H1 (cell line): ENCODE data around the gene TBC1D24. TPM values are rescaled to one million over a fixed set of nuclear protein-coding genes. Genes with fewer than 3 reads are reported as not detected.

ENCODE experiments used
- CTCF ChIA-PET: fragments of 300-600 bp; sonication (Branson Sonifier 250); formaldehyde crosslinking; loops from one replicate; lab custom pipeline; 2021; ENCODE audit not compliant: partially characterized antibody; lab: Charles Lee
- POLR2A ChIA-PET: fragments of 300-600 bp; sonication (Branson Sonifier 250); formaldehyde crosslinking; loops from one replicate; lab custom pipeline; 2021; ENCODE audit warnings: inconsistent platforms; ENCODE audit not compliant: partially characterized antibody; lab: Charles Lee
- DNase-seq, 2 experiments: peaks; one replicate each; pipeline versions ENCODE4 v3.0.0 to v3.0.0-alpha.2; 2010 to 2022; ENCODE audit warnings: low spot score in 2 of 2, low read depth in 1 of 2, mixed read lengths in 1 of 2
- FAIRE-seq: peaks from 2 replicates; lab custom pipeline; 2011; peaks lifted over from hg19 to GRCh38; lab: Jason Lieb, UNC
- H2AFZ ChIP-seq: 2 replicates; pipeline ENCODE4 v1.8.1; 2012; ENCODE audit warnings: low read length, inconsistent platforms
- H2AK5ac ChIP-seq: 2 replicates; pipeline ENCODE4 v1.6.1; 2013; ENCODE audit warnings: low read depth, low read length
- H2BK120ac ChIP-seq: replicated peaks from 2 replicates; pipeline ENCODE3; 2013; ENCODE audit warnings: low read depth, low read length, inconsistent platforms
- H2BK12ac ChIP-seq: 2 replicates; pipeline ENCODE4 v1.6.1; 2013; ENCODE audit warnings: low read depth, low read length
- H2BK15ac ChIP-seq: 2 replicates; pipeline ENCODE4 v1.6.1; 2013; ENCODE audit warnings: low read length
- H2BK20ac ChIP-seq: 2 replicates; pipeline ENCODE4 v1.6.1; 2013; ENCODE audit warnings: low read length
- H2BK5ac ChIP-seq: 2 replicates; pipeline ENCODE4 v1.6.1; 2013; ENCODE audit warnings: low read depth, low read length
- H3K14ac ChIP-seq: 2 replicates; pipeline ENCODE4 v1.6.1; 2013; ENCODE audit warnings: inconsistent platforms; ENCODE audit not compliant: insufficient read length
- H3K18ac ChIP-seq: 2 replicates; pipeline ENCODE4 v1.6.1; 2013; ENCODE audit warnings: low read length; ENCODE audit errors: extremely low read depth
- H3K23ac ChIP-seq: 2 replicates; pipeline ENCODE4 v1.6.1; 2013; ENCODE audit warnings: inconsistent platforms; ENCODE audit not compliant: insufficient read length
- H3K23me2 ChIP-seq: 2 replicates; pipeline ENCODE4 v1.6.1; 2013; ENCODE audit warnings: low read depth, low read length
- H3K27ac ChIP-seq: 2 replicates; pipeline ENCODE4 v1.6.1; 2011; ENCODE audit warnings: low read depth, low read length, inconsistent platforms
- H3K27me3 ChIP-seq, 4 experiments: replicated peaks in 1 of 4; 1 replicate in 1 of 4; 2 replicates in 3 of 4; pipeline versions ENCODE4 v1.6.1 to v1.8.1; 2011 to 2013; ENCODE audit warnings: low read length in 3 of 4, mild to moderate bottlenecking in 3 of 4, inconsistent platforms in 2 of 4, mixed read lengths in 2 of 4, moderate library complexity in 1 of 4; ENCODE audit not compliant: control insufficient read depth in 3 of 4, insufficient read depth in 3 of 4; ENCODE audit errors: extremely low read depth in 1 of 4
- H3K36me3 ChIP-seq, 4 experiments: 2 replicates each; pipeline versions ENCODE4 v1.6.1 to v1.8.1; 2011 to 2013; ENCODE audit warnings: mild to moderate bottlenecking in 4 of 4, low read length in 3 of 4, moderate library complexity in 2 of 4, control low read depth in 1 of 4, inconsistent platforms in 1 of 4; ENCODE audit not compliant: insufficient read depth in 4 of 4, control insufficient read depth in 2 of 4
- H3K4ac ChIP-seq: replicated peaks from 2 replicates; pipeline ENCODE3; 2013; ENCODE audit warnings: low read length, low read depth, mixed read lengths, inconsistent platforms; ENCODE audit not compliant: insufficient read length
- H3K4me1 ChIP-seq, 4 experiments: replicated peaks in 1 of 4; 1 replicate in 1 of 4; 2 replicates in 3 of 4; pipeline versions ENCODE4 v1.6.1 to v1.8.1; 2011 to 2013; ENCODE audit warnings: low read length in 3 of 4, inconsistent platforms in 2 of 4, mixed read lengths in 1 of 4; ENCODE audit not compliant: insufficient read depth in 4 of 4, control insufficient read depth in 3 of 4
- H3K4me2 ChIP-seq, 2 experiments: 2 replicates each; pipeline versions ENCODE4 v1.6.1 to v1.8.1; 2011 to 2013; ENCODE audit warnings: low read depth in 2 of 2, low read length in 2 of 2, control low read depth in 1 of 2, inconsistent platforms in 1 of 2, mild to moderate bottlenecking in 1 of 2; ENCODE audit not compliant: insufficient read depth in 1 of 2
- H3K4me3 ChIP-seq, 4 experiments: fragments of 200-600, 300-600 bp in 1 of 4; sonication (generic), shearing (Covaris generic), sonication (Bioruptor Twin) in 1 of 4; 2 replicates each; pipeline versions ENCODE4 v1.5.1 to v1.8.1; 2011 to 2016; ENCODE audit warnings: low read length in 4 of 4, low read depth in 3 of 4, control low read depth in 2 of 4, inconsistent platforms in 2 of 4, mild to moderate bottlenecking in 2 of 4, mixed read lengths in 1 of 4, moderate library complexity in 1 of 4; ENCODE audit not compliant: insufficient read depth in 2 of 4; ENCODE audit errors: extremely low read depth in 1 of 4
- H3K56ac ChIP-seq: replicated peaks from 2 replicates; pipeline ENCODE3; 2013; ENCODE audit warnings: low read depth, mild to moderate bottlenecking, mixed read lengths, low read length, inconsistent platforms; ENCODE audit not compliant: insufficient read length
- H3K79me1 ChIP-seq: 2 replicates; pipeline ENCODE4 v1.6.1; 2013; ENCODE audit warnings: low read depth, low read length, control low read depth
- H3K79me2 ChIP-seq, 2 experiments: 2 replicates each; pipeline versions ENCODE4 v1.6.1 to v1.8.1; 2012 to 2013; ENCODE audit warnings: low read length in 2 of 2, mild to moderate bottlenecking in 2 of 2, inconsistent platforms in 1 of 2; ENCODE audit not compliant: insufficient read depth in 2 of 2, control insufficient read depth in 1 of 2
- H3K9ac ChIP-seq, 4 experiments: replicated peaks in 1 of 4; 1 replicate in 1 of 4; 2 replicates in 3 of 4; pipeline versions ENCODE4 v1.6.1 to v1.8.1; 2011 to 2013; ENCODE audit warnings: low read depth in 3 of 4, low read length in 3 of 4, control low read depth in 2 of 4, mild to moderate bottlenecking in 2 of 4, moderate library complexity in 2 of 4, inconsistent platforms in 1 of 4; ENCODE audit errors: extremely low read depth in 1 of 4
- H3K9me3 ChIP-seq, 2 experiments: 2 replicates each; pipeline versions ENCODE4 v1.6.1 to v1.8.1; 2012 to 2013; ENCODE audit warnings: mild to moderate bottlenecking in 2 of 2, moderate library complexity in 2 of 2, control low read depth in 1 of 2, inconsistent platforms in 1 of 2, low read depth in 1 of 2, low read length in 1 of 2, mixed read lengths in 1 of 2; ENCODE audit not compliant: insufficient read depth in 2 of 2
- H4K20me1 ChIP-seq, 2 experiments: replicated peaks in 1 of 2; 2 replicates each; pipeline versions ENCODE3 to v1.8.1; 2011 to 2013; ENCODE audit warnings: inconsistent platforms in 2 of 2, low read length in 2 of 2, mild to moderate bottlenecking in 1 of 2; ENCODE audit not compliant: insufficient read depth in 2 of 2, control insufficient read depth in 1 of 2
- H4K5ac ChIP-seq: 2 replicates; pipeline ENCODE4 v1.6.1; 2013; ENCODE audit warnings: low read length, low read depth, mixed read lengths, inconsistent platforms; ENCODE audit not compliant: insufficient read length
- H4K8ac ChIP-seq: 2 replicates; pipeline ENCODE4 v1.8.0; 2013; ENCODE audit warnings: mild to moderate bottlenecking, moderate library complexity, low read length, inconsistent platforms; ENCODE audit not compliant: insufficient read depth; ENCODE audit errors: extremely low read depth
- H4K91ac ChIP-seq: replicated peaks from 2 replicates; pipeline ENCODE3; 2013; ENCODE audit warnings: low read length, mixed read lengths, inconsistent platforms; ENCODE audit not compliant: insufficient read length
- RNF2 ChIP-seq: fragments of 200-900, 300-1000 bp; sonication (generic); IDR thresholded peaks from 2 replicates; pipeline ENCODE4 v1.7.1; 2016; ENCODE audit warnings: borderline replicate concordance, low read depth, mild to moderate bottlenecking, antibody characterized with exemption, low read length; ENCODE audit not compliant: poor library complexity, severe bottlenecking; ENCODE audit errors: missing control alignments
- WGBS, 2 experiments: shearing (Covaris generic) in 1 of 2; methylation state at CpG; one replicate each; pipeline versions ENCODE4 v1.1.6 to v1.1.7; 2013 to 2015; ENCODE audit warnings: low lambda C conversion rate in 2 of 2, mixed read lengths in 2 of 2, inconsistent platforms in 1 of 2, low coverage in 1 of 2, missing lambda C conversion rate in 1 of 2; ENCODE audit not compliant: insufficient replicate concordance in 2 of 2, insufficient coverage in 1 of 2, insufficient read length in 1 of 2; ENCODE audit errors: extremely low coverage in 1 of 2, missing lambda C conversion rate in 1 of 2; 5-methylcytosine and 5-hydroxymethylcytosine counted together
- polyA plus RNA-seq, 7 experiments: library from polyadenylated mRNA; depleted of rRNA in 3 of 7; stranded (reverse) in 5 of 7; unstranded in 2 of 7; fragments of >200 nt in 5 of 7; fragments of 200-250 nt in 2 of 7; gene quantifications; 1 replicate in 5 of 7; 2 replicates in 1 of 7; 4 replicates in 1 of 7; pipeline versions ENCODE4 v1.2.1 to v1.2.3, GENCODE V29; 2011 to 2013; ENCODE audit warnings: missing spikeins in 2 of 7, mixed read lengths in 2 of 7
- total RNA-seq: library from RNA; stranded (reverse); fragmentation: NEBNext Ultra II Directional; extraction: Animal tissue kit (Norgen Biotek cat#: 25700); gene quantifications from 2 replicates; pipeline ENCODE4 v1.2.1, GENCODE V29; 2021

Gene TBC1D24
- total and polyA plus RNA-seq, 2 of the 8 experiments (the other 6 are each of a cell fraction or from before 2014, with no cell fraction given) = 8.7 to 21.5 TPM

GRCh38 chr16:2487903-2488531 is 13.1 kb downstream of the TBC1D24 start:
- ChIA-PET POLR2A (interaction anchor here (1.5 kb wide), 1 partner anchor 11 kb away, joined by 5 read pairs; no protein-coding TSS in a partner anchor), CTCF (interaction anchor here (0.5 to 3.6 kb wide), 7 partner anchors 11 to 347 kb away, joined by 3 to 32 read pairs (median 4); partner anchors contain the start of gene TEDC2)
- H3K36me3 ChIP-seq = no peaks in the 10 kb centered on the region
- no peak overlapping the region for H4K5ac ChIP-seq
- no peak overlapping the region for H3K23ac ChIP-seq
- no peak overlapping the region for H2BK20ac ChIP-seq
- no peak overlapping the region for H3K27ac ChIP-seq
- no peak overlapping the region for H3K4me2 ChIP-seq
- WGBS, 2 experiments = 95% methylated on average over 13 of the region's 15 CpGs; no CpG with 5 or more reads in 1 of the 2 experiments
- H2BK12ac ChIP-seq = no peak overlapping the region
- H4K8ac ChIP-seq = peak overlapping the region; percentile 25; the same call in 1 of the 2 replicates
- no peak overlapping the region for H3K18ac ChIP-seq
- peaks cover 0 to 15% of the 10 kb centered on the region in 2 experiments for H4K20me1 ChIP-seq
- DNase-seq (no peak), FAIRE-seq (no peak)
- H4K91ac ChIP-seq = no peak overlapping the region
- peaks cover 0 to 3% (median 0%) of the 10 kb centered on the region in 4 experiments; a peak in 1 of 7 replicates for H3K4me1 ChIP-seq
- H3K4ac ChIP-seq = no peak overlapping the region
- H2BK15ac ChIP-seq = no peak overlapping the region
- no peak overlapping the region for H3K4me3 ChIP-seq
- H2BK120ac ChIP-seq = no peak overlapping the region
- H3K9ac ChIP-seq = no peak overlapping the region
- H3K9me3 ChIP-seq = no peaks in the 10 kb centered on the region
- no peak overlapping the region for H2AFZ ChIP-seq
- no peaks in the 10 kb centered on the region for H3K23me2 ChIP-seq
- TF ChIP-seq RNF2 = no peak
- no peak overlapping the region for H2BK5ac ChIP-seq
- no peak overlapping the region for H3K14ac ChIP-seq
- 0 out of 4 replicates have a peak, but pooled peaks cover 0 to 2% of the 10 kb centered on the region in 2 experiments for H3K79me2 ChIP-seq
- no peaks in the 10 kb centered on the region; a peak in 1 of 7 replicates for H3K27me3 ChIP-seq
- H3K56ac ChIP-seq = no peak overlapping the region
- no peak overlapping the region for H2AK5ac ChIP-seq
- peaks cover 7% of the 10 kb centered on the region; the same call in 1 of the 2 replicates for H3K79me1 ChIP-seq
